GM21515 (cell line): ENCODE measurements around the gene KIF11.
A peak's percentile ranks its signal among the peaks of the same experiment; 100 is the strongest.
"Not testable (repeated sequence)": the region's sequence is repeated elsewhere in the genome, so short reads cannot be mapped to it uniquely, and the experiment has no call there.

ENCODE experiments used
- ATAC-seq: cut with Tn5 transposase; IDR thresholded peaks from one replicate; pipeline ENCODE4 v1.9.1; 2021; ENCODE audit not compliant: unreplicated experiment

Gene KIF11

DNA sequence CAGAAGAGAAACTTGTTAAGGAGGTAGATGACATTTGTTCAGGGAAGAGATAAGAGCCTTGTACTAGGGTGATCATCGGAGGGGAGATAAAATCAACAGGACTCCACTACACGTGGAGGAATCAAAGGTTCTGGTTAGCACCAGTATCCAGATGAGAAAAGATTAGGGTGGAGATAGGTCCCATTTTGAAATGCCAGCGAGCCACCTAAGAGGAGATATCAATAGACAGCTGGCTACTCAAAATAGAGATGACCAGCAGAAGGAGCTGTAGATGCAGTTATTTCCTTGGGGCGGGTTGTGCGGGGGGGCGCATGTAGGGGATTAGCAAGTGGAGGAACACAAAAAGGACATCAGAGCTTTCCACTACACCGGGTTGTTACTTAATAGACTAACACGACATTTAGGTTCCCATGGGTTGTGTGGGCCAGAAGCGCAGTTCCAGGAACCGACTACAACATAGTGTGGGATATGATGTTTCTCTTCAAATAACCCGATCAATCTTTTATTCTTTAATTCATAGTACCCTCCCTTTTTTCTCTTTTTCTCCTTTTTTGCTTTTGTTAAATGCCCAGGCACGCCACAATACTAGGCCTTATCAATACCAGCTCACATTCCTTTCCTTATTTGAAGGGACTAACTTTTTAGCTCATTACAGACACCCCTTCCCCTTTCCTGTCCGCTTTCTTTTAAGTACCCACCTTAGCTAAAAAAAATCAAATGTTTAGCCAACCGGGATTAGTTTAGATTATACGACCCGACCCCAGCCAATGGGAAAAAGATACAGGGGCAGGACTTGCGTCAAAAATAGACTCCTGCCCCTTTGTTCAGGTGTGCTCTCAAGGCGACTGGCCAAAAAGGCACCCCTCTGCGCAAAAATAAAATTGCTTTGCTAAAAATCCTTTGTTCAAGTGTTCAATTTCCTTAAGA is 2.0 kb upstream of the KIF11 start:
- peak; percentile 4 for ATAC-seq

DNA sequence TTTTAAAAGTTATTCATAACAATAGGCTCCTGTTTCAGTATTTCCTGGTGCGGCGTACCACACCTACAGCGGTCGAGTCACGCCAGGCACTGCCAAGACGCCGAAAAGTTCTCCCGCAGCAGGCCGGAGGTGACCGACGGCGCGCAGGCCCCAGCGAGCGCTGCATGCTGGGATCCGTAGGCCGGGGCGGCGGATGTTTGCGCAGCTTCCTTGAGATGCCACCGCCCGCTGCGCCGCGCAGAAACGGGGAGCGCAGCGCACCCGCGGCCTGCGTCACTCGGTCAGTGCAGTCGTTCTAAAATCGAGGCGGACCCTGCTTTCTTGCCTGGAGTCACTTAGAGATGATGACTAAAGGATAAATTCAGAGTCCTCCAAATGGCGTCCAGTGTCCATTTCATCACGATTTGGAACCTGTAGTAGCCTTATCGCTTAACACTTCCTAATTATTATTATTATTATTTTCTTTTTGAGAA is 1.3 kb upstream of the KIF11 start:
- peak; percentile 78 for ATAC-seq

DNA sequence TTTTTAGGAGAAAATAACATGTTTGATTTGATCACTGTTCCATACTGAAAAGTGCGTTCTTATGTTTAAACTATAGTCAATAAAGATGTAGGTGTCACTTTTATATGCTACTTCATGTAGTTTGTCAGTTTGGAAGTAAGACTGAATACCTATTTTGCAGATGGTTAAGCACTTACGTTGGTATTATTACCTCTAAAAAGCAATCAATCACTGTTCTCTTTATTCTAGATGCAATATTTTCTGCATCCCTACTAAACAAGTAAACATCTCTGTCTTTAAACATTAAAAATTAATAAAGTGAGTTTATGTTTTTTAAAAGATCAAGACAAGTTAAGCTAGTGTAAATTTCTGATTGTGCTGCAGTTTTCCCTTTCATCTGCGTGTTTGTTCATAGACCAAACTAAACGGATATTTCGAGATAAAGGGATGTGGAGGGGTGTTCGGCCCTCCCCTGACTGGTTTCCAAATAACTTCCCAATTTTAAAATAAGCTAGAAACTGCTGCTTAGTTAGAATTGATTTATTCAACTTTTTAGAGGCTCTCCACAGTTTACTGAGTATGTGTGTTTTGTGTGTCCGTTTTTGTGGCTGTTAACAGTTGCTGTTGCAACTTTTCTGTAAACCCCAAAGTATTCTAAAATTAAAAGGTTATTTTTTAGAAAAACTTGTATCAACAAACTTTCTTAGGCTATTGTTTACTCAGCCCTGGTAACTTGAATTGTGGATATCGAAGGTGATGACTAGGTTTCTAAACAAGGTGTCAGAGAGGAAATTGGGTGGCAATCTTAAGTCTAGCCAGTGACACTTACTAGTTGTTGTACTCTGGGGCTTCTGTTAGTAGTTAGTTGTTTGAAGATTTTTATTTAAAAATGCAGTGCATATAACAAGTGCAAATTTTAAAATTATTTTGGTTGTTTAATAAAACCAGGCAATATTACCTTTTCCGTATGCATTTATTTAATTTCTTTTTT is 974 bp downstream of the KIF11 start:
- ATAC-seq, result no peak

DNA sequence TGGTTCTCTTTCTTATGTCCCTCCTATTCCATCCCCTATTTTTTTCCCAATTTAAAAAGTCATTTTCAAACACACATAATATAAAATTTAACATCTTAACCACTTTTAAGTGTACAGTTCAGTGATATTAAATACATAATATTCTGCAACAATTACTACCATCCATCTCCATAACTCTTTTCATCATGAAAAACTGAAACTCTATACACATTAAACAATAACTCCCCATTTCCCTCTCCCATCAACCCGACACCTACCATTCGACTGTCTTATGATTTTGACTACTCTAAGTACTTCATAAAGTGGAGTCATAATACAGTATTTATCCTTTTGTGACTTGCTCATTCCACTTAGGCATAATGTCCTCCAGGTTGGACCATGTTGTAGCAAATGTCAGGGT is 2.6 kb downstream of the KIF11 start:
- ATAC-seq, result no peak

DNA sequence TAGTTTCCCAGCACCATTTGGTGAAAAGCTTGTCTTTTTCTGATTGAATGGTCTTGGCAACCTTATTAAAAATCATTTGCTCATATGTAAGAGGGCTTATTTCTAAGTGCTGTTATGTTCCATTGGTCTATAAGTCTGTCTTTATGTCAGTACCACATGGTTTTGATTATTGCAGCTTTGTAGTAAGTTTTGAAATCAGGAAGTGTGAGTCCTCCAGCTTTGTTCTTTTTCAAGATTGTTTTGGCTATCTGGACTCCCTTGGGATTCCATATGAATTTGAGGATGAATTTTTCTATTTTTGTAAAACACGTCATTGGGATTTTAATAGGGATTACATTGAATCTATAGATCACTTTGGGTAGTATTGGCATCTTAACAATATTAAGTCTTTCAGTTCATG is 5.4 kb downstream of the KIF11 start:
- ATAC-seq, result no peak

DNA sequence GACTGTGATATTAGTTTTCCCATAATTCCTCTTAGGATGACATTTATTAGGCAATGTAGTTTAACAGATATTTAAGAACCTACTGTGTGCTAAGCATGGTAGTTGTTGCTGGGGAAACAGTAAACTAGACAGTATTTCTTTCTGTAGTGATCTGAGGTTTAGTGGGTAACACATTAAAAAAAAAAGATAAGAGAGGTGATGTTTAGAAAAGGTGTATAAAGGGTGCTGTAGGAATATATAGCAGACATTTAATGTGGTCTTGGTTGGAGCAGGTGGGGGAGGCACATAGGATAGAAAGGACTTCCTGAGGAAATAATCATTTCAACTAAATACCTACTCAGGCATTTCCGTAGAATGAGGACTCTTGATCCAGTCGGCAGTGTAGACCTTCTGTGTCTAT is 11.9 kb downstream of the KIF11 start:
- ATAC-seq, result no peak

DNA sequence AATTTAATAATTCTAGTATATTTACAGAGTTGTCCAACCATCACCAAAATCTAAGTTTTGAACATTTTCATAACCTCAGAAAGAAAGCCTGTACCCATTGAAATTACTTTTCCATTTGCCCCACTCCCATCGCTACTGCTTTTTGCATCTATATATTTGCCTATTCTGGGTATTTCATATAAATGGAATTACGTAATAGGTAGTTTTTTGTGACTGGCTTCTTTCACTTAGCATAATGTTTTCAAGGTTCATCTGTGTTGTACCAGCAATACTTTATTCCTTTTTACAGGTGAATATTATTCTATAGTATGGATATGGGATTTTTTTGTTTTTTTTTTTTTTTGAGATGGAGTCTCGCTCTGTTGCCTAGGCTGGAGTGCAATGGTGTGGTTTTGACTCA is 22.6 kb downstream of the KIF11 start:
- ATAC-seq, result no peak

DNA sequence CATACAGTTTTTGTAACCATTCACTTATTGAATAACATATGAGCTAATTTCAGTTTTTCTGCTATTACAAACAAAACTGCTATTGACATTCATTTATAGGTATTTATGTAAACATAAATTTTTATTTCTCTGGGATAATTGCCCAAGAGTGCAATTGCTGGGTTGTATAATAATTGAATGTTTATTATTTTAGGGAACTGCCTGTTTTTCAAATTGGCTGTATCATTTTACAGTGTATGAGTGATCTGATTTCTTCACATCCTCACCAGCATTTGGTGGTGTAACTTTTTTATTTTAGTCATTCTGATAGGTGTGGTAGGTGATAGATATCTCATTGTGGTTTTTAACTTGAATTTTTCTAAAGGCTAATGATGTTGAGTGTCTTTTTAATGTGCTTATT is 26.4 kb downstream of the KIF11 start:
- no peak for ATAC-seq

DNA sequence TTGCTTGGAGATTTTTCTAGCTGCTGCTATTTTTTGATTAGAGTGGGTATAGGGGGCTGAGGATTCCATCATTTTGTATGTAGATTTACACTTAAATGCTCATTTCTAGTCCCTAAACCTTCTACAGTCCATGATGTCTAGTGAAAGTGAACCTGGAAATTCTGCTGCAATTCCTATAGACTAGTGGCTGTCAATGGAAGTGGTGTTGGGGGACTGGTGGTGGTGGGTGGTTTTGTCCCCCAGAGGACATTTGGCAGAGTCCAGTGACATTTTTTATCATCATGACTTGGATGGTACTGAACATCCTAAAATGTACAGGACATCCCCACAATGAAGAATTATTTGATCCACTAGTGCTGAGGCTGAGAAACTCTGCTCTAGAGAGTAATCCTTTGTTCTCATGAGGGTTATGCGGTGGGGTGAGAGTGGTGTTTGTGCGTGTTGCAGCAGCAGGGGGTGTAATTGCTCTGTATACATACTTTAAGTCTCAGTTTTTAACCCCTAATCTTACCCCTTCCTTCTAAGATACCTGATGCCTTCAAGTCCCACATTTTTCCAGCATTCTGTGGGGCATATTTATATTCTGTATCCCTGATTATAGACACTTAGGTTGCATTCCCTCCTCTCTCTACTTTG is 35.0 kb downstream of the KIF11 start:
- ATAC-seq, result no peak

DNA sequence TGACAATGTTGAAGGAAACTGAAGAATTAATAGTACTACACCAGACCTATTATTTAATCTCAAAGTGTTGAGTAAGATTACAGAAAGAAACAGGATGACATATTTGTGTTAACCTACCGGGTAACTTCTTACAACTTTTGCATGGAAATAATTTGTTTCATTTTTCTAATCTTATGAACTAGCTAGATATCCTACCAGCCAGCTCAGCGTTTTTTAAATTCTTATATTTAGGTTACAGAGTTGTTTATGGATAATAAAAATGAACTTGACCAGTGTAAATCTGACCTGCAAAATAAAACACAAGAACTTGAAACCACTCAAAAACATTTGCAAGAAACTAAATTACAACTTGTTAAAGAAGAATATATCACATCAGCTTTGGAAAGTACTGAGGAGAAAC is 37.0 kb downstream of the KIF11 start:
- ATAC-seq, result no peak

DNA sequence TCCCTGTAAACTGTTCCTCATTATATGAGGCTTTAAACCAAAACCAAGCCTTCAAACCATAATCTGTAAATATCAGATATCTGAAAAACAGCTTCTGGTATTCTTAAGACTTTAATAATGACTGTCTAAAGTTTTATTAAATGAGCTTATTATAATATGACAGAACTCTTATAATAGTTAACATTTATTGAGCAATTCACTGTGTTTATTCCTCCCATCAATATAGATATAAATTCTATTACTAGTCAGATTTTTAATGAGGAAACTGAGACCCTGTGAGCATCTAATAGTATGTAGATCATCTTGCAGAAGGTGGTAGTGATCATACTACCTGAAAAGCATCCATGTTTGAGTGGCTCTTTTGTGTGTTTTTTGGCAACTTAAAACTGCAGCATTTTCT is 45.1 kb downstream of the KIF11 start:
- ATAC-seq, result no peak

DNA sequence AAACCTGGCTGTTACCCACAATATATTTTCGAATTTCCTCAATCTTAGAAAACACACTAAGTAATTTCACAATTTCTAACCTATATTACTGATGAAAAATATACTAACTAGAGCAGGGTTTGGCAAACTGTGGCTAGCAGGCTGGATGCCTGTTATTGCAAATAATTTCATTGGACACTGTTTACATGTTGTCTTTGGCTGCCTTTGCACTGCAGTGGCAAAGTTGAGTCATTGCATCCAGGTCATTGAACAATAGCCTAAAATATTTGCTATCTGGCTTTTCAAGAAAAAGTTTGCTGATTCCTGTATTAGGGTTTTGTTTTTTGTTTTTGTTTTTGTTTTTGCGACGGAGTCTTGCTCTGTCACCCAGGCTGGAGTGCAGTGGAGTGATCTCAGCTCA is 47.2 kb downstream of the KIF11 start:
- ATAC-seq, result no peak

DNA sequence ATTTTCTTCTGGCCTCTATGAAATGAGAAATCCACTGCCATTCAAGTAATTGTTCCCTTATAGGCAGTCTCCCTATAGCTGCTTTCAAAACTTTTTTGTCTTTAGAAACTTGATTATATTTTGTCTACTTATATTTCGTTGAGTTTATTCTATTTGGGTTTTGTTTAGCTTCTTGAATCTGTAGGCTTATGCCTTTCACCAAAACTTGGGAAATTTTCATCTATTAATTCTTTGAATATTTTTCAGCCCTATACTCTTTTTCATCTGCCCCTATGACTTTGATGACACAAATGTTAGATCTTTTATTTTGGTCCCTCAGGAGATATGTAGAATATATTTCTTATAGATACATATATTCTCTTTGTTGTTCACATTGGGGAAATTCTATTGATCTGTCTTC is 48.6 kb downstream of the KIF11 start:
- no peak for ATAC-seq

DNA sequence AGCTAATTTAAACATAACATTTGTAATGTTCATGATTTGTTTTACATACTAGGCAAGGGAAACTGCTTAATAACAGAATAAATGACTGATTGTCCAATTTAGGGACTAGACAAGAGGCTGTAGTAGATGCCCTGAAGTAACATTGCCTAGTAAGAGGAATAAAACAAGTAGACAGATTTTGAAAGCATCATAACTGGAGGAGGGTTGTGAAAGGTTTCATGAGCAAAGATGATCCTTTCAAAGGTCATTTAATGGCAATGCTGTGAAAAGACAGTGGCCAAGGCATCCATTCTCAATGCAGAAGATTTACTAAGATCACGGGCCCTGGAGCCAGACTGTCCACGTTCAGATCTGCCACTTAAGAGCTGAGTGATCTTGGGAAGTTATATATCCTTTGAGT is 52.0 kb downstream of the KIF11 start:
- no peak for ATAC-seq

DNA sequence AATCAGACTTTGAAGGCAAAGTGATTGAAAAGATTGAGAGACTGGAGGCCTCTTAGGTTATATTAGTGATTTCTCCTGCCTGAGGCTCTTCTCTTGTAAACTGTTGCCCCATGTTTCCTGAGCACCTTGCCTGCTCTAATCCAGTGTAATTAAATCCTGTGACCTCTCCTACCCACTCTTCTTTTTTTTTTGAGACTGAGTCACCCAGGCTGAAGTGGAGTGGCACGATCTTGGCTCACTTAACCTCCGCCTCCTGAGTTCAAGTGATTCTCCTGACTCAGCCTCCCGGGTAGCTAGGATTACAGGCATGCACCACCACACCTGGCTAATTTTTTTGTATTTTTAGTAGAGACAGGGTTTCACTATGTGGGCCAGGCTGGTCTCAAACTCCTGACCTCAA is 57.9 kb downstream of the KIF11 start:
- not testable (repeated sequence) for ATAC-seq

DNA sequence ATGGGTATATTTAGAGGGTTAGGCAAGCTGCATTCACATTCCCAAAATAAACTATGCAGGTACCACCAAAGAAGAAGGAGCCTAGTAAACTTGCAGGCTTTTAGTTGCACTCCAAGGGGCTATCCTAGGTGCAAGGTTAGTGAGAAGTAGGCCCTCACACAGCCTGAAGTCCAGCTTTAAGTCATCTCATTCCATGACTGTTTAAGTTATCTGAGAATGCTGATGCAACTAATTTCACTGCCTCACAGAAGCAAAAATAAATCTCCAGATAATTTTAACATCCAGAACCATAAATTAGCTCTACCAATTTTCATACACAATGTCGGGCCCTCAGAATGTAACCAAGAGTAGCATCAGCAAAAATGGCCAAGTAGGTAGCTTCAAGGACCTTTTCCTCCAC is 62.5 kb downstream of the KIF11 start:
- ATAC-seq, result no peak

DNA sequence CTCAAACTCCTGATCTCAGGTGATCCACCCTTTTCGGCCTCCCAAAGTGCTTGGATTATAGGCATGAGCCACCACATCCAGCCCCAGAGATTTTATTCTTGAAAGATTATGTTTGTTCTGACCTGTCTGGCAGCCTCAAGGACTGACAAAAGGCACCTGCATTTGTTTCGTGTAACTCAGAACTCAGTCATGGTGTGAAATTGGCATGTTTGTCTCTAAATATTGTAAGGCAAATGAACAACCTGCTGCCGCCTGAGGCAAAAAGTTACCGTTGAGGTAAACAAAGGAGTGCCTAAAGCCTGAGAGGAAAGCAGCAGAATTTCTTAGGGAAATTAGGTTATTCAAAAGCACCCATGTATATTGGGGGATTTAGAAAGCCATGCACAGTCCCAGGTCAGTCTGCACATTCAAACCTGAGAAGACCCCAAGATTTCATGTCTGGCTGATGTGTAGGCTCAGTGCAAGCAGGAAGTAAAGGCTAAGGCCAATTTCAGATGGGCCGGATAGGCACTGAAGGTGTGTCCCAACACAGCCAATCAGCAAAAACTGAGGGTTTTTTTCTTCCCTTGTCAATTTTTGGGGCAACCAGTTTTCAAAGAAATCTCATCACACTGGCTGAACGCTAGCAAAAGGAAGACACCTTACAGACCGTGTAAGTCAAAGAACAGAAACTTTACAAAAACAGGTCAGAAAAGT is 63.5 kb downstream of the KIF11 start:
- ATAC-seq, result no peak

DNA sequence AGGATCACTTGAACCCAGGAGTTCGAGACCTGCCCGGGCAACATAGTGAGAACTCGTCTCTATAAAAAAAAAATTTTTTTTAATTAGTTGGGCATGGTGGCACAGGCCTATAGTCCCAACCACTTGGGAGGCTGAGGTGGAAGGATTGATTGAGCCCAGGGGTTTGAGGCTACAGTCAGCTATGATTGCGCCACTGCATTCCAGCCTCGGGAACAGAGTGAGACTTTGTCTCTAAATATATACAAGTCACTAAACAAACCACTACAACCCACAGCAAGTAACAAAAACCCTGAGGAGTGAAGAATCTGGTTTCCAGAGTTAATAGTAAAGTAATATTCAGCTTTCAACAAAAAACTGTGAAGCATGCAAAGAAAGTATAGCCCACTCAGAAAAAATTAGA is 64.1 kb downstream of the KIF11 start:
- ATAC-seq, result no peak

DNA sequence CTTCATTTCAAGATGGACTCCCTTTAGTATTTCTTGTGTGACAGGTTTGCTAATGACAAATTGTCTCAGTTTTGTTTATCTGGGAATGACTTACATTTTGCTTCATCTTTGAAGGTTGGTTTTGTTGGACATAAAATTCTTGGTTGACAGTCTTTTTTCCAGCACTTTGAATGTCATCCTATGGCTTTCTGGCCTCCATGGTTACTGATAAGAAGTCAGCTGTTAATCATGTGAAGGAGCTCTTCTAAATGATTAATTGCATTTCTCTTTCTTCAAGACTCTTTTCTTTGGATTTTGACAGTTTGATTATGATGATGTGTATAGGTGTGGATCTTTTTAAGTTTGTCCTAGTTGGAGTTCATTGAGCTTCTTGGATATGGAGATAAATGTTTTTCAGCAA is 69.9 kb downstream of the KIF11 start:
- ATAC-seq, result no peak

DNA sequence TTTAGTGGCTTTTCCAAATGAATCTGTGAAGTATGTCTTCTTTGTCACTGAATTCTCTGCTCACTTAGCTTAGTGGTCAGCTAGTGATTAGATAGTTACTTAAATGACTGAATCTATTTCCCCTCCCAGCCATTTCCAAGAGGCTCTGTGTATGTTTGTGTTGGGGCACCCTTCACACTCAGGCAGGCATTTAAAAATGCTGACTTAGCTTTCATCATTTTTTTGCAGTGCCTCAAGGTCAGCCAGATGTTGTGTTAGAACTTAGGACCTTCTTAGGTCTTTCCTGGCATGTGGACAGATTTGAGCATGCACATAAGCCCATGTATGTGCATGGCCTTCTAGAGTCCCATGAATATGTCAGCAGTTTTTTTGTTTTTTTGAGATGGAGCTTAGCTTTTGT is 71.4 kb downstream of the KIF11 start:
- ATAC-seq, result no peak

DNA sequence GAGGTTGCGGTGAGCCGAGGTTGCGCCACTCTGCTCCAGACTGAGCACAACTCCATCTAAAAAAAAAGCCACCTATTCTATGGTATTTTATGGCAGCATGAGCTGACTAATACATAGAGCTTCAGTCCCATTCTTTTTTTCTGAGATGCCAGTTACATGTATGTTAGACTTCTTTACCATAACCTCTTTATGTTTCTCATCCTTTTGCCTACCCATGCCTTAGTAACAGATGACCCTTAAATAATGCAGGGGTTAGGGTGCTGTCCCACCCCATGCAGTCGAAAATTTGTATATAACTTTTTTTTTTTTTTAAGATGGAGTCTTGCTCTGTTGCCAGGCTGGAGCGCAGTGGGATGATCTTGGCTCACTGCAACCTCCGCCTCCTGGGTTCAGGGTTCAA is 74.1 kb downstream of the KIF11 start:
- ATAC-seq, result no peak
